Endometrial microvascular endothelial cells (primary cell): ENCODE results near the gene FADD. TPM values are rescaled to one million over a fixed set of nuclear protein-coding genes. Genes with fewer than 3 reads are reported as not detected.

Source experiments
- in situ Hi-C: cut with HindIII; loops from 2 replicates; pipeline ENCODE4 v1.10.0; 2017; ENCODE audit warnings: low sequenced_read_pairs, low pct_unique_long_range_greater_than_20kb; ENCODE audit errors: inconsistent ontology term
- total RNA-seq: library from RNA; depleted of rRNA; stranded (reverse); fragments of >200 nt; gene quantifications from one replicate; pipeline ENCODE4 v1.2.3, GENCODE V29; 2015; ENCODE audit errors: inconsistent ontology term

Gene FADD
- 31.0 TPM for total RNA-seq

- in situ Hi-C loops: no loop called here
These were observed at the start of gene FADD for GRCh38 chr11:70202920-70203750. FADD (plus strand) TSS chr11:70203296; CDS start chr11:70203460, 164 bp downstream.

GRCh38 chr11:70155386-70155785, 47.7 kb upstream of the FADD start:
- in situ Hi-C loops: no loop called here

- in situ Hi-C loops: no loop called here
These were observed 46.6 kb upstream of the FADD start for GRCh38 chr11:70156291-70157037.

GRCh38 chr11:70158201-70158600, 44.9 kb upstream of the FADD start:
- in situ Hi-C loops: no loop called here

GRCh38 chr11:70158757-70159389, 44.2 kb upstream of the FADD start:
- in situ Hi-C loops: no loop called here

GRCh38 chr11:70159627-70160570, 43.2 kb upstream of the FADD start:
- in situ Hi-C loops: no loop called here

- in situ Hi-C loops: no loop called here
These were observed 42.0 kb upstream of the FADD start for GRCh38 chr11:70161043-70161625.

GRCh38 chr11:70164705-70165104, 38.4 kb upstream of the FADD start:
- in situ Hi-C loops: no loop called here

GRCh38 chr11:70167120-70167519, 36.0 kb upstream of the FADD start:
- in situ Hi-C loops: no loop called here

GRCh38 chr11:70167723-70168404, 35.2 kb upstream of the FADD start:
- in situ Hi-C loops: no loop called here

GRCh38 chr11:70168405-70168754, 34.7 kb upstream of the FADD start:
- in situ Hi-C loops: no loop called here

GRCh38 chr11:70169127-70169526, 34.0 kb upstream of the FADD start:
- in situ Hi-C loops: no loop called here

GRCh38 chr11:70169632-70170031, 33.5 kb upstream of the FADD start:
- in situ Hi-C loops: no loop called here

GRCh38 chr11:70170596-70171210, 32.4 kb upstream of the FADD start:
- in situ Hi-C loops: no loop called here

- in situ Hi-C loops: no loop called here
These were observed 30.1 kb upstream of the FADD start for GRCh38 chr11:70173018-70173417.

- in situ Hi-C loops: loop anchor here (25.0 kb wide), 1 partner anchor 262 kb away; no protein-coding TSS in a partner anchor
These were observed 28.4 kb upstream of the FADD start for GRCh38 chr11:70174547-70175235.

- in situ Hi-C loops: loop anchor here (25.0 kb wide), 1 partner anchor 263 kb away; no protein-coding TSS in a partner anchor
These were observed 27.8 kb upstream of the FADD start for GRCh38 chr11:70175236-70175698.
